ENCODE results near the gene FAM131C.

DNA sequence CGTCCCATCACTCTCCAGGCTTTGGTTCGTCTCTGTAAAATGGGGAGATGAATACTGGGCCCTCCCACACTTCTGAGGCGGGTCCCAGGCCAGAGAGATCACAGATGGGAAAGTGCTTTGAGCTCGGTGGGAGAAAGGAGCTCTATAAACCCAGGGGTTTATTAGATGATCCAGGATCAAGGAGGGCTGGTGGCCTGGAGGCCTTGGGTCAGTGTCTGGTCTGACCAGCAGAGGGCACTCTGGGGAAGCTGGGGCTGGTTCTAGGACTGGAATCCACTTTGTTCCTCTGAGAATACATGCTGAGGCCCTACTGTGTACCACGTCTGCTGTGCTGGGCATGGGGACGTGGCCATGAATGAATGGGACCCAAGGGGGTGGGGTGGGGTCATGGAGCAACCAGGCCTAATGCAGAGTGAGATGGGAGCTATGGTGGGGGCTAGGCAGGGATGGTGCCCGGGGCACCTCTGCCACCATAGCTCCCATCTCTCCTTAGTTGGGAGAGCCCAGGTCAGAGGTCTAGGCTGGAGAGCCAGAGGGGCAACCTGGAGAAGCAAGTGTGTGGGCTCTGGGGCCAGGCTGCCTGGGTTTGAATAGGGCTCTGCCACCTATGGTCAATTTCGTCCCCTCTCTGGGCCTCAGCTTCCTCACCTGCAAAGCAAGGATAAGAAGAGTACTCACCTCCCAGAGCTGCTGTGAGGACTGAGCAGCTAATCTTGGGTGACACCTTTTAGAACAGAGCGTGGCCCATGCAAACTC lies 9.0 kb upstream of the FAM131C start:
- no peak for TF ChIP-seq YY1 (IDR thresholded peaks at IDR 0.05; ENCODE audit: insufficient read depth, insufficient read length)
- TF ChIP-seq SUZ12 (IDR thresholded peaks at IDR 0.05; ENCODE audit: extremely low read depth, insufficient read depth, insufficient read length): no peak
